ENCODE data around the gene EIF3D.

Gene EIF3D

DNA sequence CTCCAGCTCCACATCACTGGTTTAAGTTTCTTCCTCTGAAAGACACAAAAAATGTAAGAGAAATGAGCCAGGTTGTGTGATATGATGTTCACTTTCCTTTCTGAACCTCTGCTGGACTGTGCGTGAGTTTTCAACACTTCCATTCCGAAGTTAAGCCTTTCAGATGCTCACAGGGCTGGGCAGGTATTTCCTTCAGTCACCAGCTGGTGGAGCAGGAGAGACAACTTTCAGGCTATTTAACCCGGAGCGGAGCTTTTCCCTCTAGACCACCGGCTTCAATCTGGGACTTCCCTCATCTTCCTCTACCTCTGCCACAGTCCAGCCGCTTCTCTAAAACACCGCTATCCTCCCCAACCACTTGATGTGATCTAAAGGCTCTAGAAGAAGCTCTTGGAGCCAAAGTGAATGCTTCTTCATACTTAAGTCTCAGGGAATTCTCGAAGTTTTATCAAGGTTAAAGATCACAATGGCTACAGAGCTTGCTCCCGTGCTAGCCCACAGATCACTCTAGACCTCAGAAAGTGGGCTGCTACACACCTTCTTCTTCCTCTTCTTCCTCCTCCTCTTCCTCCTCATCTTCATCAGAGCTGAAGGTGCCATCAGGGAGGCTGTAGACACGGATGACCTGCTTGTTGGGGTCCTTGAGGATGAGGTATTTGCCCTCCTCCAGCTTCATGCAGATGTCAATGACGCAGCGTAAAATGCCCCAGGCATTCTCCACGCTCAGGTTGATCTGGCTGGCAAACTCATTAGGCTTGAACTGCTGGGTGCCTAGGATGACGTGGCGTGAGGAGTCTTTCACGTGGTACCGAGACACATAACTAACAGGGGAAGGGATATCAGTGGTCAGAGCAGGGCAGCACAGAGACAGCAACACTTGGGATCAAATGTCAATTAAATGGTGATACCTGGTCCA lies 17.7 kb downstream of the EIF3D start:
- Histone ChIP-seq H3K79me2 (ENCODE audit: insufficient read depth, low read length) (peaks cover 5% of the 10 kb centered on the region), H3F3A (ENCODE audit: low read depth) (peaks cover 7% of the 10 kb centered on the region; the same call in 1 of the 2 replicates), H3K4me2 (ENCODE audit: low read depth, low read length, poor library complexity, severe bottlenecking) (no peak overlapping the region), H2AFZ (ENCODE audit: low read length) (no peak overlapping the region), H3K4me1 (ENCODE audit: insufficient read depth, low read length, poor library complexity, severe bottlenecking) (peaks cover 10% of the 10 kb centered on the region), H3K9me3 (ENCODE audit: insufficient read depth, low read depth, low read length) (no peaks in the 10 kb centered on the region), H3K4me3 (ENCODE audit: low read length, poor library complexity, severe bottlenecking) (no peak overlapping the region), H3K9ac (ENCODE audit: low read depth, low read length, poor library complexity, severe bottlenecking) (no peak overlapping the region), H4K20me1 (ENCODE audit: insufficient read depth, low read length, poor library complexity, severe bottlenecking) (peaks cover 2% of the 10 kb centered on the region), H3K36me3 (ENCODE audit: insufficient read depth, low read length) (peaks cover 53% of the 10 kb centered on the region; the same call in 1 of the 2 replicates), H3K9me2 (replicated peaks; ENCODE audit: low read depth, low read length) (no peaks in the 10 kb centered on the region), H3K27me3 (ENCODE audit: insufficient read depth, low read length, poor library complexity, severe bottlenecking) (no peaks in the 10 kb centered on the region)
- TF ChIP-seq EZH2phosphoT487 (IDR thresholded peaks at IDR 0.05; ENCODE audit: borderline replicate concordance): no peak
- TF ChIP-seq, protein P1, sequence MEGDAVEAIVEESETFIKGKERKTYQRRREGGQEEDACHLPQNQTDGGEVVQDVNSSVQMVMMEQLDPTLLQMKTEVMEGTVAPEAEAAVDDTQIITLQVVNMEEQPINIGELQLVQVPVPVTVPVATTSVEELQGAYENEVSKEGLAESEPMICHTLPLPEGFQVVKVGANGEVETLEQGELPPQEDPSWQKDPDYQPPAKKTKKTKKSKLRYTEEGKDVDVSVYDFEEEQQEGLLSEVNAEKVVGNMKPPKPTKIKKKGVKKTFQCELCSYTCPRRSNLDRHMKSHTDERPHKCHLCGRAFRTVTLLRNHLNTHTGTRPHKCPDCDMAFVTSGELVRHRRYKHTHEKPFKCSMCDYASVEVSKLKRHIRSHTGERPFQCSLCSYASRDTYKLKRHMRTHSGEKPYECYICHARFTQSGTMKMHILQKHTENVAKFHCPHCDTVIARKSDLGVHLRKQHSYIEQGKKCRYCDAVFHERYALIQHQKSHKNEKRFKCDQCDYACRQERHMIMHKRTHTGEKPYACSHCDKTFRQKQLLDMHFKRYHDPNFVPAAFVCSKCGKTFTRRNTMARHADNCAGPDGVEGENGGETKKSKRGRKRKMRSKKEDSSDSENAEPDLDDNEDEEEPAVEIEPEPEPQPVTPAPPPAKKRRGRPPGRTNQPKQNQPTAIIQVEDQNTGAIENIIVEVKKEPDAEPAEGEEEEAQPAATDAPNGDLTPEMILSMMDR (conservative IDR thresholded peaks at IDR 0.05; ENCODE audit: low read length): peak; percentile 66

DNA sequence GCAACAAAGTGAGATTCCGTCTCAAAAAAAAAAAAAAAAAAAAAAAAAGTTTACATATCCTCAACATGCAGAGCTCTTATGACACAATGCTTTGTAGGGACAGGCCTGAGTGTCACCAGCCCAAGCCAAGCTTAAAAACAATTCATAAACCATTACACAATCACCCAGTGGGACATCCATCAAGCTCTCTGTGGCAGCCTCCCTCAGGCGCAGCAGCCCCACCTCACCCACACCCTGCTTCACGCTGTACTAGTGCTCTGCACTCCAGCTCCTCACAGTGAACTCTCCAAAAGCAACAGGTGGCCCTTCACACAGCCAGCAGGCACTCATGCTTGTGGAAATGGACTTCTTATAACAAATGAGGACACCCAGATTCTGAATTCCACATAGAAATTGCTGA lies 18.6 kb downstream of the EIF3D start:
- Histone ChIP-seq H3K4me1 (ENCODE audit: insufficient read depth, low read length, poor library complexity, severe bottlenecking) (peaks cover 17% of the 10 kb centered on the region), H3F3A (ENCODE audit: low read depth) (peaks cover 7% of the 10 kb centered on the region; the same call in 1 of the 2 replicates), H3K9ac (ENCODE audit: low read depth, low read length, poor library complexity, severe bottlenecking) (no peak overlapping the region), H3K4me2 (ENCODE audit: low read depth, low read length, poor library complexity, severe bottlenecking) (no peak overlapping the region), H3K79me2 (ENCODE audit: insufficient read depth, low read length) (peaks cover 13% of the 10 kb centered on the region), H3K9me2 (replicated peaks; ENCODE audit: low read depth, low read length) (no peaks in the 10 kb centered on the region), H3K9me3 (ENCODE audit: insufficient read depth, low read depth, low read length) (no peaks in the 10 kb centered on the region), H3K36me3 (ENCODE audit: insufficient read depth, low read length) (peaks cover 45% of the 10 kb centered on the region; the same call in 1 of the 2 replicates), H2AFZ (ENCODE audit: low read length) (no peak overlapping the region), H3K27me3 (ENCODE audit: insufficient read depth, low read length, poor library complexity, severe bottlenecking) (no peaks in the 10 kb centered on the region), H3K4me3 (ENCODE audit: low read length, poor library complexity, severe bottlenecking) (no peak overlapping the region), H4K20me1 (ENCODE audit: insufficient read depth, low read length, poor library complexity, severe bottlenecking) (peaks cover 2% of the 10 kb centered on the region)
- TF ChIP-seq, protein P1 (conservative IDR thresholded peaks at IDR 0.05; ENCODE audit: low read length): no peak
- no peak for TF ChIP-seq EZH2phosphoT487 (IDR thresholded peaks at IDR 0.05; ENCODE audit: borderline replicate concordance)

DNA sequence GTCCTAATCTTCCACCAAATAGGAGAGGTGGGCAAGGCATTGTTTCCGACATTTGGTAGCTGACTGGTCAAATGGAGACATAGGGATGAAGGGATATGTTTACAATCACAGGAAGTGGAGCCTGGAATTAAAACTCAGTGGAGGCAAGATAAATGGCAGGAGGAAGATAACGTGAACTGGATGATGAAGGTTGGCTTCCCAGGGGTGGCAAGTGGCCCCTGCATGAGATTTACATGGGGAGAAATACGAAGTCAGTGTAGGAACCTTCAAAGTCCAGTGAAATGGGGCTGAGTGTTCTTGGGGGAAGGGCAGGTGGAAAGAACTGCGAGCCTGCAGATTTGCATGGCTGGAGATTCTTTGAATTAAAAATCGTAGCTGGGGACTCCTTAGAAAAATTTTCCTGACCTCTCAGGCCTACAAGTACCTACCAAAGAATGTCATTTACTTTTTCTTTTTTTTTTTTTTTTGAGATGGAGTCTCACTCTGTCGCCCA lies 21.4 kb downstream of the EIF3D start:
- H4K20me1 ChIP-seq (ENCODE audit: insufficient read depth, low read length, poor library complexity, severe bottlenecking): peaks cover 7% of the 10 kb centered on the region
- peaks cover 7% of the 10 kb centered on the region; the same call in 1 of the 2 replicates for H3F3A ChIP-seq (ENCODE audit: low read depth)
- H3K36me3 ChIP-seq (ENCODE audit: insufficient read depth, low read length): peaks cover 20% of the 10 kb centered on the region; the same call in 1 of the 2 replicates
- no peaks in the 10 kb centered on the region for H3K27me3 ChIP-seq (ENCODE audit: insufficient read depth, low read length, poor library complexity, severe bottlenecking)
- no peaks in the 10 kb centered on the region for H3K9me2 ChIP-seq (replicated peaks; ENCODE audit: low read depth, low read length)
- H3K4me3 ChIP-seq (ENCODE audit: low read length, poor library complexity, severe bottlenecking): peak overlapping the region; percentile 78
- TF ChIP-seq EZH2phosphoT487 (IDR thresholded peaks at IDR 0.05; ENCODE audit: borderline replicate concordance): no peak
- TF ChIP-seq, protein P1 (conservative IDR thresholded peaks at IDR 0.05; ENCODE audit: low read length): no peak
- H3K4me2 ChIP-seq (ENCODE audit: low read depth, low read length, poor library complexity, severe bottlenecking): peak overlapping the region; percentile 85
- H3K4me1 ChIP-seq (ENCODE audit: insufficient read depth, low read length, poor library complexity, severe bottlenecking): peaks cover 23% of the 10 kb centered on the region
- peak overlapping the region; percentile 80 for H3K9ac ChIP-seq (ENCODE audit: low read depth, low read length, poor library complexity, severe bottlenecking)
- H3K79me2 ChIP-seq (ENCODE audit: insufficient read depth, low read length): peaks cover 30% of the 10 kb centered on the region
- H3K9me3 ChIP-seq (ENCODE audit: insufficient read depth, low read depth, low read length): no peaks in the 10 kb centered on the region
- H2AFZ ChIP-seq (ENCODE audit: low read length): peak overlapping the region; percentile 86

All from Loucy (cell line).